GM18951 (cell line): ENCODE measurements around the gene KATNBL1.
"Not testable (repeated sequence)": the region's sequence is repeated elsewhere in the genome, so short reads cannot be mapped to it uniquely, and the experiment has no call there.

Experiments
- POLR2A ChIP-seq: IDR thresholded peaks from 4 replicates; pipeline ENCODE4 v1.6.1; 2011; ENCODE audit warnings: mild to moderate bottlenecking; ENCODE audit not compliant: insufficient read length, insufficient read depth; ENCODE audit errors: extremely low read depth
- in situ Hi-C: fragments of 300-500 bp; cut with MboI; formaldehyde crosslinking; loops from one replicate; pipeline ENCODE4 v1.12.0; 2022; ENCODE audit warnings: low sequenced_read_pairs, mixed read lengths, inconsistent platforms; ENCODE audit not compliant: unreplicated experiment

The KATNBL1 gene

GRCh38 chr15:34233614-34234013 is 23.7 kb upstream of the KATNBL1 start:
- in situ Hi-C loops: loop anchor here (25.0 kb wide), 1 partner anchor 354 kb away; the partner anchor contains the start of gene GOLGA8B
- no peak for TF ChIP-seq POLR2A

- no peak for TF ChIP-seq POLR2A
- in situ Hi-C loops: no loop called here
These were observed 14.2 kb upstream of the KATNBL1 start for GRCh38 chr15:34223904-34224596.

- in situ Hi-C loops: loop anchor here (10.0 kb wide), 1 partner anchor 113 kb away; the partner anchor contains the start of genes EMC7 and PGBD4
These were observed 7.8 kb upstream of the KATNBL1 start for GRCh38 chr15:34217587-34218225.

GRCh38 chr15:34216527-34217270 is 6.8 kb upstream of the KATNBL1 start:
- TF ChIP-seq POLR2A: no peak
- in situ Hi-C loops: loop anchor here (10.0 kb wide), 1 partner anchor 112 kb away; the partner anchor contains the start of genes EMC7 and PGBD4

More at GRCh38 chr15:34217587-34218225, 7.8 kb upstream of the KATNBL1 start:
- no peak for TF ChIP-seq POLR2A

GRCh38 chr15:34214135-34214534 is 4.2 kb upstream of the KATNBL1 start:
- no peak for TF ChIP-seq POLR2A
- in situ Hi-C loops: loop anchor here (10.0 kb wide), 1 partner anchor 109 kb away; the partner anchor contains the start of genes EMC7 and PGBD4

- no peak for TF ChIP-seq POLR2A
- in situ Hi-C loops: loop anchor here (10.0 kb wide), 1 partner anchor 109 kb away; the partner anchor contains the start of genes EMC7 and PGBD4
These were observed 3.8 kb upstream of the KATNBL1 start for GRCh38 chr15:34213690-34214089.

GRCh38 chr15:34206011-34206410 is 3.9 kb downstream of the KATNBL1 start:
- in situ Hi-C loops: no loop called here
- no peak for TF ChIP-seq POLR2A

GRCh38 chr15:34203936-34204335 is 6.0 kb downstream of the KATNBL1 start:
- in situ Hi-C loops: no loop called here
- TF ChIP-seq POLR2A: no peak

- in situ Hi-C loops: no loop called here
- no peak for TF ChIP-seq POLR2A
These were observed 6.6 kb downstream of the KATNBL1 start for GRCh38 chr15:34203305-34203704.

- in situ Hi-C loops: not testable (repeated sequence)
These were observed 16.6 kb downstream of the KATNBL1 start for GRCh38 chr15:34193272-34193671.

- in situ Hi-C loops: no loop called here
These were observed 21.2 kb downstream of the KATNBL1 start for GRCh38 chr15:34188711-34189110.

GRCh38 chr15:34185666-34186065 is 24.2 kb downstream of the KATNBL1 start:
- in situ Hi-C loops: no loop called here
- TF ChIP-seq POLR2A: no peak

More at GRCh38 chr15:34188711-34189110, 21.2 kb downstream of the KATNBL1 start:
- no peak for TF ChIP-seq POLR2A

GRCh38 chr15:34182942-34183341 is 27.0 kb downstream of the KATNBL1 start:
- no peak for TF ChIP-seq POLR2A
- in situ Hi-C loops: no loop called here
